Uterus (tissue), 2 donors: ENCODE results near the gene THSD7B.

Experiments
- POLR2A ChIP-seq, 2 donors: fragments of 450-650 bp; IDR thresholded peaks; one replicate each; pipeline ENCODE4 v1.6.1; 2016; ENCODE audit warnings: antibody characterized with exemption in 2 of 2, mild to moderate bottlenecking in 1 of 2, moderate library complexity in 1 of 2
- TF ChIP-seq, protein P1 (sequence below), 4 experiments: fragments of 200-600 bp in 2 of 4; fragments of 450-650 bp in 2 of 4; sonication (generic) in 2 of 4; IDR thresholded peaks; one replicate each; pipeline ENCODE4 v1.5.1; 2016 to 2019; ENCODE audit warnings: antibody characterized with exemption in 4 of 4, mild to moderate bottlenecking in 2 of 4, moderate library complexity in 1 of 4

DNA sequence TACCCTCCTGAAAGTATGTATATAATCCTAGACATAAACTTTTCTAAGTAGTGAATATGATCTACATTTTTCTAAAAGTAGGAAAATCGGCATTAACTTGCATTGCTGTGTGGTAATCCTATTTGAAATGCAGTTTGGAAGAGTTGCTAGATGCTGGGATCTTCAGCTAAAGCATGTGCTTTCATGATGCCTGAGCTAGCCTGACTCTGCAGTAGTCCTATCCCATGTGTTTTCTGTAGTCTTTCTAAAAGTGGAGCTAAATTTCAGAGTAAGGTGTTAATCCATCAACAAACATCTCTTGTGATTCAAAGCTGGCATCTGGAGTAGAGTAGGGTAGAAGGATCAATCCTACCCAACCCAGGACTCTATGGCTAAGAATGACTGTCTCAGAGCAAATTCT lies 229.4 kb downstream of the THSD7B start:
- TF ChIP-seq POLR2A (IDR thresholded peaks at IDR 0.05): no peak
- TF ChIP-seq, protein P1, sequence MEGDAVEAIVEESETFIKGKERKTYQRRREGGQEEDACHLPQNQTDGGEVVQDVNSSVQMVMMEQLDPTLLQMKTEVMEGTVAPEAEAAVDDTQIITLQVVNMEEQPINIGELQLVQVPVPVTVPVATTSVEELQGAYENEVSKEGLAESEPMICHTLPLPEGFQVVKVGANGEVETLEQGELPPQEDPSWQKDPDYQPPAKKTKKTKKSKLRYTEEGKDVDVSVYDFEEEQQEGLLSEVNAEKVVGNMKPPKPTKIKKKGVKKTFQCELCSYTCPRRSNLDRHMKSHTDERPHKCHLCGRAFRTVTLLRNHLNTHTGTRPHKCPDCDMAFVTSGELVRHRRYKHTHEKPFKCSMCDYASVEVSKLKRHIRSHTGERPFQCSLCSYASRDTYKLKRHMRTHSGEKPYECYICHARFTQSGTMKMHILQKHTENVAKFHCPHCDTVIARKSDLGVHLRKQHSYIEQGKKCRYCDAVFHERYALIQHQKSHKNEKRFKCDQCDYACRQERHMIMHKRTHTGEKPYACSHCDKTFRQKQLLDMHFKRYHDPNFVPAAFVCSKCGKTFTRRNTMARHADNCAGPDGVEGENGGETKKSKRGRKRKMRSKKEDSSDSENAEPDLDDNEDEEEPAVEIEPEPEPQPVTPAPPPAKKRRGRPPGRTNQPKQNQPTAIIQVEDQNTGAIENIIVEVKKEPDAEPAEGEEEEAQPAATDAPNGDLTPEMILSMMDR (IDR thresholded peaks at IDR 0.05): no peak
